GM12878 (cell line): Measurements from ENCODE around the gene MAD1L1. TPM values are rescaled to one million over a fixed set of nuclear protein-coding genes. Genes with fewer than 3 reads are reported as not detected.

Source experiments
- ATAC-seq: fragments of 200-7000 bp; cut with Tn5 transposase; 3 replicates; pipeline ENCODE4 v1.9.1; 2020; ENCODE audit warnings: mild to moderate bottlenecking, moderate library complexity
- BruUV-seq: library from RNA; stranded (reverse); fragments of 400-500 nt; replicated peaks from 2 replicates; lab custom pipeline; 2021; lab: Mats Ljungman, UMichigan
- CTCF ChIA-PET: fragments of 300-600 bp; sonication (Branson Sonifier 250); formaldehyde crosslinking; extraction: SDS; loops from one replicate; lab custom pipeline; 2021; ENCODE audit warnings: inconsistent platforms; lab: Yijun Ruan, JAX
- POLR2A ChIA-PET: fragments of 350-600 bp; formaldehyde crosslinking; extraction: SDS; loops from one replicate; lab custom pipeline; 2021; ENCODE audit warnings: inconsistent platforms; lab: Charles Lee
- RAD21 ChIA-PET: fragments of 300-600 bp; sonication (Branson Sonifier 250); formaldehyde crosslinking; loops from one replicate; lab custom pipeline; 2023; ENCODE audit warnings: antibody characterized with exemption; ENCODE audit not compliant: unreplicated experiment; lab: Charles Lee
- SMC1A ChIA-PET: fragments of 300-600 bp; sonication (Branson Sonifier 250); formaldehyde crosslinking; loops from one replicate; lab custom pipeline; 2023; ENCODE audit not compliant: unreplicated experiment, uncharacterized antibody; lab: Charles Lee
- DNase-seq: peaks from one replicate; pipeline ENCODE4 v3.0.0-alpha.2; 2011; ENCODE audit warnings: low read depth, low spot score
- FAIRE-seq: peaks from 3 replicates; lab custom pipeline; 2011; peaks lifted over from hg19 to GRCh38; lab: Jason Lieb, UNC
- H2AFZ ChIP-seq: 2 replicates; pipeline ENCODE4 v1.6.0; 2011; ENCODE audit warnings: low read depth, low read length, control low read depth; ENCODE audit not compliant: control insufficient read depth
- H3K27ac ChIP-seq: 2 replicates; pipeline ENCODE4 v1.5.1; 2011; ENCODE audit warnings: control low read depth; ENCODE audit not compliant: control insufficient read depth, insufficient read depth
- H3K27me3 ChIP-seq, 2 experiments: replicated peaks in 1 of 2; 2 replicates each; pipeline versions ENCODE4 v1.6.0 to v1.6.1; 2011; ENCODE audit warnings: low read length in 1 of 2; ENCODE audit not compliant: control insufficient read depth in 2 of 2, insufficient read depth in 2 of 2
- H3K36me3 ChIP-seq, 2 experiments: 2 replicates each; pipeline ENCODE4 v1.5.1; 2011; ENCODE audit warnings: low read length in 1 of 2; ENCODE audit not compliant: control insufficient read depth in 2 of 2, insufficient read depth in 2 of 2
- H3K4me1 ChIP-seq: 2 replicates; pipeline ENCODE4 v1.6.1; 2011; ENCODE audit warnings: mild to moderate bottlenecking, low read length, moderate library complexity, mixed read lengths; ENCODE audit not compliant: control insufficient read depth, insufficient read depth
- H3K4me2 ChIP-seq: 2 replicates; pipeline ENCODE4 v1.6.0; 2011; ENCODE audit warnings: control low read depth; ENCODE audit not compliant: control insufficient read depth, insufficient read depth
- H3K4me3 ChIP-seq: fragments of 200-600 bp; sonication (generic); 2 replicates; pipeline ENCODE4 v1.5.1; 2016
- H3K79me2 ChIP-seq: 2 replicates; pipeline ENCODE4 v1.6.0; 2011; ENCODE audit warnings: low read length; ENCODE audit not compliant: control insufficient read depth, insufficient read depth
- H3K9ac ChIP-seq: 2 replicates; pipeline ENCODE4 v1.8.0; 2011; ENCODE audit warnings: low read length, control low read depth, mixed read lengths; ENCODE audit not compliant: control insufficient read depth, insufficient read depth
- H3K9me3 ChIP-seq: replicated peaks from 3 replicates; pipeline ENCODE4 v1.5.1; 2011; ENCODE audit warnings: mild to moderate bottlenecking, low read length; ENCODE audit not compliant: control insufficient read depth, insufficient read depth
- H4K20me1 ChIP-seq: 2 replicates; pipeline ENCODE4 v1.6.0; 2011; ENCODE audit not compliant: control insufficient read depth, insufficient read depth
- BMI1 ChIP-seq: fragments of 450-650 bp; IDR thresholded peaks from 2 replicates; pipeline ENCODE4 v1.6.1; 2016; ENCODE audit warnings: mild to moderate bottlenecking, moderate library complexity, borderline replicate concordance
- CBX5 ChIP-seq: sonication (generic); IDR thresholded peaks from 2 replicates; pipeline ENCODE4 v1.6.1; 2016; ENCODE audit warnings: low read depth, moderate library complexity, mild to moderate bottlenecking, inconsistent platforms
- MXI1 ChIP-seq: fragments of 150-350 bp; IDR thresholded peaks from 2 replicates; pipeline ENCODE4 v1.6.1; 2011; ENCODE audit warnings: low read depth, mild to moderate bottlenecking, inconsistent platforms, low read length, improper control_type of control experiment
- PML ChIP-seq: IDR thresholded peaks from 2 replicates; pipeline ENCODE4 v1.6.1; 2012; ENCODE audit warnings: low read length, inconsistent platforms
- RB1 ChIP-seq: fragments of 450-650 bp; formaldehyde crosslinking; IDR thresholded peaks from 2 replicates; pipeline ENCODE4 v1.6.1; 2017; ENCODE audit warnings: mild to moderate bottlenecking, borderline replicate concordance
- SMAD5 ChIP-seq: IDR thresholded peaks from 2 replicates; pipeline ENCODE4 v1.6.1; 2016; ENCODE audit warnings: antibody characterized with exemption, low read depth
- SMC3 ChIP-seq: IDR thresholded peaks from 2 replicates; pipeline ENCODE4 v1.6.1; 2011; ENCODE audit warnings: low read length, improper control_type of control experiment, borderline replicate concordance
- ZNF217 ChIP-seq: fragments of 450-650 bp; IDR thresholded peaks from 2 replicates; pipeline ENCODE4 v1.6.1; 2017; ENCODE audit warnings: antibody characterized with exemption, mild to moderate bottlenecking
- WGBS: methylation state at CpG from one replicate; pipeline ENCODE4 v1.1.6; 2016; ENCODE audit warnings: low lambda C conversion rate; ENCODE audit not compliant: insufficient replicate concordance, insufficient coverage; ENCODE audit errors: missing lambda C conversion rate; 5-methylcytosine and 5-hydroxymethylcytosine counted together
- in situ Hi-C: fragments of 300-500 bp; cut with MboI; formaldehyde crosslinking; loops from 9 replicates; pipeline ENCODE4 v1.14.3; 2018; ENCODE audit warnings: mixed read lengths
- intact Hi-C: fragments of 100-400 bp; cut with micrococcal nuclease; formaldehyde crosslinking; loops from one replicate; pipeline ENCODE4 v1.14.2; 2022; ENCODE audit not compliant: unreplicated experiment
- polyA plus RNA-seq, 11 experiments: library from polyadenylated mRNA; depleted of rRNA in 4 of 11; unstranded in 6 of 11; stranded (reverse) in 5 of 11; fragments of >200 nt; fragmentation: Nextera tagmentation in 4 of 11; fragmentation: Illumina TruSeq in 1 of 11; extraction: Ambion mirVana in 4 of 11; extraction: Trizol in 1 of 11; gene quantifications; 1 replicate in 1 of 11; 2 replicates in 10 of 11; pipeline versions ENCODE4 v1.2.1 to v1.2.3, GENCODE V29; 2011 to 2016; ENCODE audit warnings: inconsistent platforms in 2 of 11, missing spikeins in 2 of 11, low read depth in 1 of 11
- total RNA-seq, 4 experiments: library from RNA; depleted of rRNA in 3 of 4; stranded (reverse); fragments of >200 nt in 3 of 4; fragmentation: Illumina TruSeq in 1 of 4; extraction: Trizol in 1 of 4; gene quantifications; 2 replicates each; pipeline versions ENCODE4 v1.2.1 to v1.2.3, GENCODE V29; 2013 to 2021

Gene MAD1L1
- total and polyA plus RNA-seq, 10 of the 15 experiments (the other 5 are each of a cell fraction or from before 2014, with no cell fraction given): 2.2 to 76.8 (median 38.3) TPM

- in situ Hi-C loops: no loop called here
- CTCF ChIA-PET: no interaction called here
- Histone ChIP-seq H3K4me3 (no peak overlapping the region), H3K9me3 (no peaks in the 10 kb centered on the region), H3K27ac (no peak overlapping the region), H3K4me1 (no peaks in the 10 kb centered on the region), H2AFZ (no peak overlapping the region), H3K4me2 (no peak overlapping the region), H3K79me2 (no peaks in the 10 kb centered on the region), H3K9ac (no peak overlapping the region), H3K36me3 (peaks cover 0 to 4% of the 10 kb centered on the region in 2 experiments; a peak in 2 of 4 replicates), H4K20me1 (no peaks in the 10 kb centered on the region), H3K27me3 (no peaks in the 10 kb centered on the region)
- BruUV-seq: no TSS peak
- FAIRE-seq: no peak
- ATAC-seq: no peak
- no peak for DNase-seq
- SMC1A ChIA-PET: no interaction called here
- POLR2A ChIA-PET: no interaction called here
- 72% methylated on average over 9 of the region's 9 CpGs for WGBS
- no peak for TF ChIP-seq RB1
- no peak for TF ChIP-seq PML
- TF ChIP-seq BMI1: no peak
- no peak for TF ChIP-seq MXI1
- no peak for TF ChIP-seq CBX5
- no peak for TF ChIP-seq SMC3
- TF ChIP-seq ZNF217: no peak
- TF ChIP-seq SMAD5: no peak
- intact Hi-C loops: loop anchor here (10.0 kb wide), 1 partner anchor 393 kb away; no protein-coding TSS in a partner anchor
- RAD21 ChIA-PET: no interaction called here
Observed at GRCh38 chr7:1811850-1812508, 420.8 kb downstream of the MAD1L1 start.
